Subcutaneous adipose tissue (tissue), 4 donors: ENCODE measurements around the gene MLYCD. TPM values are rescaled to one million over a fixed set of nuclear protein-coding genes. Genes with fewer than 3 reads are reported as not detected.

Source experiments
- CTCF ChIP-seq: fragments of 450-650 bp; IDR thresholded peaks from one replicate; pipeline ENCODE4 v1.5.1; 2016; ENCODE audit warnings: low read depth, mild to moderate bottlenecking, control low read depth, antibody characterized with exemption, moderate library complexity
- total RNA-seq, 4 donors: library from RNA; depleted of rRNA; stranded (reverse); fragments of >200 nt; gene quantifications; one replicate each; pipeline ENCODE4 v1.1.0, GENCODE V29; 2016

MLYCD gene
- total RNA-seq, 4 donors from 2014 or later, result 10.0 to 30.9 (median 11.5) TPM

GRCh38 chr16:83971165-83972130 lies 72.5 kb downstream of the MLYCD start:
- TF ChIP-seq CTCF, result no peak

GRCh38 chr16:83972256-83973008 lies 73.5 kb downstream of the MLYCD start:
- TF ChIP-seq CTCF, result no peak

GRCh38 chr16:83973077-83973476 lies 74.2 kb downstream of the MLYCD start:
- no peak for TF ChIP-seq CTCF

GRCh38 chr16:83973581-83974385 lies 74.9 kb downstream of the MLYCD start:
- no peak for TF ChIP-seq CTCF

GRCh38 chr16:83974475-83974874 lies 75.6 kb downstream of the MLYCD start:
- TF ChIP-seq CTCF, result no peak

- no peak for TF ChIP-seq CTCF
Measured at GRCh38 chr16:83975590-83976260, 76.8 kb downstream of the MLYCD start.

Other genes with a start within 250 kb of the MLYCD start
- gene HSBP1, start 91.1 kb upstream of the MLYCD start, total RNA-seq, result 10 to 100 TPM in 2 of 4 donors, 1 to 10 TPM in 2; 4.9 to 29.5 (median 13.1) TPM
- gene OSGIN1, start 54.1 kb downstream of the MLYCD start, total RNA-seq, result 1 to 10 TPM; 2.7 to 7.2 (median 4.4) TPM
- not detected for gene NECAB2, start 69.1 kb downstream of the MLYCD start, total RNA-seq
- not detected for gene SLC38A8, start 143.7 kb downstream of the MLYCD start, total RNA-seq
- gene MBTPS1, start 217.8 kb downstream of the MLYCD start, total RNA-seq, result 100 to 1,000 TPM in 2 of 4 donors, 10 to 100 TPM in 2; 85.1 to 122 (median 105) TPM
- 10 to 100 TPM; 13.9 to 23.3 (median 20.6) TPM for gene HSDL1, start 246.1 kb downstream of the MLYCD start, total RNA-seq
- under 1 TPM in 2 of 4 donors, not detected in 2; 0.44 to 0.85 TPM for gene DNAAF1, start 246.2 kb downstream of the MLYCD start, total RNA-seq